ENCODE data around the gene MPG.

MPG gene

GRCh38 chr16:78444-79150 lies 572 bp downstream of the MPG start:
- Histone ChIP-seq H3K36me3 (ENCODE audit: insufficient read depth, low read length) (no peaks in the 10 kb centered on the region; the same call in 1 of the 2 replicates), H3K9me3 (ENCODE audit: control insufficient read depth, insufficient read depth, low read length) (no peaks in the 10 kb centered on the region), H3K4me1 (ENCODE audit: insufficient read depth, low read length) (peaks cover 33% of the 10 kb centered on the region), H3K9ac (ENCODE audit: low read depth, low read length) (peak overlapping the region; percentile 91)

GRCh38 chr16:79151-80054 lies 1.4 kb downstream of the MPG start:
- Histone ChIP-seq H3K9me3 (ENCODE audit: control insufficient read depth, insufficient read depth, low read length) (no peaks in the 10 kb centered on the region), H3K9ac (ENCODE audit: low read depth, low read length) (no peak overlapping the region), H3K36me3 (ENCODE audit: insufficient read depth, low read length) (no peaks in the 10 kb centered on the region; the same call in 1 of the 2 replicates), H3K4me1 (ENCODE audit: insufficient read depth, low read length) (peaks cover 25% of the 10 kb centered on the region; the same call in 1 of the 2 replicates)

- Histone ChIP-seq H3K9me3 (ENCODE audit: control insufficient read depth, insufficient read depth, low read length) (no peaks in the 10 kb centered on the region), H3K36me3 (ENCODE audit: insufficient read depth, low read length) (peaks cover 3% of the 10 kb centered on the region; the same call in 1 of the 2 replicates), H3K9ac (ENCODE audit: low read depth, low read length) (no peak overlapping the region), H3K4me1 (ENCODE audit: insufficient read depth, low read length) (no peaks in the 10 kb centered on the region)
Observed at GRCh38 chr16:83060-83603, 5.1 kb downstream of the MPG start.

GRCh38 chr16:83781-84615 lies 6.0 kb downstream of the MPG start:
- Histone ChIP-seq H3K4me1 (ENCODE audit: insufficient read depth, low read length) (no peaks in the 10 kb centered on the region), H3K36me3 (ENCODE audit: insufficient read depth, low read length) (peaks cover 3% of the 10 kb centered on the region; the same call in 1 of the 2 replicates), H3K9me3 (ENCODE audit: control insufficient read depth, insufficient read depth, low read length) (no peaks in the 10 kb centered on the region), H3K9ac (ENCODE audit: low read depth, low read length) (no peak overlapping the region)

- H3K9ac ChIP-seq (ENCODE audit: low read depth, low read length) = no peak overlapping the region
- no peaks in the 10 kb centered on the region for H3K4me1 ChIP-seq (ENCODE audit: insufficient read depth, low read length)
- H3K9me3 ChIP-seq (ENCODE audit: control insufficient read depth, insufficient read depth, low read length) = no peaks in the 10 kb centered on the region
- peaks cover 3% of the 10 kb centered on the region; the same call in 1 of the 2 replicates for H3K36me3 ChIP-seq (ENCODE audit: insufficient read depth, low read length)
Observed at GRCh38 chr16:84718-85406, 6.8 kb downstream of the MPG start.

- Histone ChIP-seq H3K9me3 (ENCODE audit: control insufficient read depth, insufficient read depth, low read length) (no peaks in the 10 kb centered on the region), H3K4me1 (ENCODE audit: insufficient read depth, low read length) (no peaks in the 10 kb centered on the region), H3K9ac (ENCODE audit: low read depth, low read length) (no peak overlapping the region), H3K36me3 (ENCODE audit: insufficient read depth, low read length) (peaks cover 3% of the 10 kb centered on the region; the same call in 1 of the 2 replicates)
Observed at GRCh38 chr16:85407-85782, 7.4 kb downstream of the MPG start.

GRCh38 chr16:85865-86264 lies 7.8 kb downstream of the MPG start:
- H3K36me3 ChIP-seq (ENCODE audit: insufficient read depth, low read length) = peaks cover 3% of the 10 kb centered on the region; the same call in 1 of the 2 replicates

GRCh38 chr16:86483-86952 lies 8.5 kb downstream of the MPG start:
- Histone ChIP-seq H3K9me3 (ENCODE audit: control insufficient read depth, insufficient read depth, low read length) (no peaks in the 10 kb centered on the region), H3K36me3 (ENCODE audit: insufficient read depth, low read length) (0 out of 2 replicates have a peak, but pooled peaks cover 3% of the 10 kb centered on the region), H3K4me1 (ENCODE audit: insufficient read depth, low read length) (no peaks in the 10 kb centered on the region), H3K9ac (ENCODE audit: low read depth, low read length) (no peak overlapping the region)

More at GRCh38 chr16:85865-86264, 7.8 kb downstream of the MPG start:
- no peaks in the 10 kb centered on the region for H3K4me1 ChIP-seq (ENCODE audit: insufficient read depth, low read length)
- no peaks in the 10 kb centered on the region for H3K9me3 ChIP-seq (ENCODE audit: control insufficient read depth, insufficient read depth, low read length)
- no peak overlapping the region for H3K9ac ChIP-seq (ENCODE audit: low read depth, low read length)

GRCh38 chr16:88613-89012 lies 10.6 kb downstream of the MPG start:
- 0 out of 2 replicates have a peak, but pooled peaks cover 3% of the 10 kb centered on the region for H3K36me3 ChIP-seq (ENCODE audit: insufficient read depth, low read length)
- H3K9ac ChIP-seq (ENCODE audit: low read depth, low read length) = no peak overlapping the region
- H3K9me3 ChIP-seq (ENCODE audit: control insufficient read depth, insufficient read depth, low read length) = no peaks in the 10 kb centered on the region
- no peaks in the 10 kb centered on the region for H3K4me1 ChIP-seq (ENCODE audit: insufficient read depth, low read length)

- H3K9me3 ChIP-seq (ENCODE audit: control insufficient read depth, insufficient read depth, low read length) = no peaks in the 10 kb centered on the region
- H3K36me3 ChIP-seq (ENCODE audit: insufficient read depth, low read length) = 0 out of 2 replicates have a peak, but pooled peaks cover 3% of the 10 kb centered on the region
- H3K9ac ChIP-seq (ENCODE audit: low read depth, low read length) = no peak overlapping the region
- H3K4me1 ChIP-seq (ENCODE audit: insufficient read depth, low read length) = no peaks in the 10 kb centered on the region
Observed at GRCh38 chr16:89391-90302, 11.6 kb downstream of the MPG start.

- Histone ChIP-seq H3K9me3 (ENCODE audit: control insufficient read depth, insufficient read depth, low read length) (no peaks in the 10 kb centered on the region), H3K36me3 (ENCODE audit: insufficient read depth, low read length) (no peaks in the 10 kb centered on the region), H3K9ac (ENCODE audit: low read depth, low read length) (no peak overlapping the region), H3K4me1 (ENCODE audit: insufficient read depth, low read length) (no peaks in the 10 kb centered on the region)
Observed at GRCh38 chr16:91484-91883, 13.5 kb downstream of the MPG start.

- Histone ChIP-seq H3K4me1 (ENCODE audit: insufficient read depth, low read length) (no peaks in the 10 kb centered on the region), H3K36me3 (ENCODE audit: insufficient read depth, low read length) (no peaks in the 10 kb centered on the region)
Observed at GRCh38 chr16:92431-93339, 14.7 kb downstream of the MPG start.

More at GRCh38 chr16:92431-93339, 14.7 kb downstream of the MPG start:
- no peak overlapping the region for H3K9ac ChIP-seq (ENCODE audit: low read depth, low read length)
- H3K9me3 ChIP-seq (ENCODE audit: control insufficient read depth, insufficient read depth, low read length) = no peaks in the 10 kb centered on the region

Data from ES-I3 (cell line).